KMS-11 (cell line): Measurements from ENCODE around the gene FBXO11.

Source experiments
- H2AFZ ChIP-seq: fragments of 200-600 bp; sonication (generic); 2 replicates; pipeline ENCODE4 v1.6.1; 2016; ENCODE audit warnings: antibody characterized with exemption, mixed run types, low read depth
- H3K27ac ChIP-seq: fragments of 200-600 bp; sonication (generic); 2 replicates; pipeline ENCODE4 v1.6.1; 2016; ENCODE audit warnings: mild to moderate bottlenecking, mixed run types
- H3K27me3 ChIP-seq: fragments of 200-600 bp; sonication (generic); 2 replicates; pipeline ENCODE4 v1.6.1; 2017; ENCODE audit warnings: mild to moderate bottlenecking, low read depth, mixed run types, moderate library complexity; ENCODE audit not compliant: insufficient read depth
- H3K36me3 ChIP-seq: fragments of 200-600 bp; sonication (generic); 2 replicates; pipeline ENCODE4 v1.6.1; 2017; ENCODE audit warnings: mild to moderate bottlenecking, mixed run types; ENCODE audit not compliant: insufficient read depth
- H3K4me1 ChIP-seq: fragments of 200-600 bp; sonication (generic); 2 replicates; pipeline ENCODE4 v1.6.1; 2016; ENCODE audit warnings: mild to moderate bottlenecking, low read depth, mixed run types; ENCODE audit not compliant: poor library complexity, severe bottlenecking
- H3K4me2 ChIP-seq: fragments of 200-600 bp; sonication (generic); 2 replicates; pipeline ENCODE4 v1.7.0; 2016; ENCODE audit warnings: mild to moderate bottlenecking, mixed run types
- H3K4me3 ChIP-seq: fragments of 200-600 bp; sonication (generic); IDR thresholded peaks from 2 replicates; pipeline ENCODE4 v1.6.1; 2017; ENCODE audit warnings: low read depth, low read length, mixed read lengths; ENCODE audit not compliant: insufficient read depth
- H3K79me2 ChIP-seq: fragments of 200-600 bp; sonication (generic); 2 replicates; pipeline ENCODE4 v1.6.1; 2016; ENCODE audit warnings: low read depth, mixed run types; ENCODE audit not compliant: insufficient read depth
- H3K9ac ChIP-seq: fragments of 200-600 bp; sonication (generic); 2 replicates; pipeline ENCODE4 v1.6.1; 2016; ENCODE audit warnings: mild to moderate bottlenecking, mixed run types
- H4K20me1 ChIP-seq: fragments of 200-600 bp; sonication (generic); 2 replicates; pipeline ENCODE4 v1.6.1; 2016; ENCODE audit warnings: mild to moderate bottlenecking, mixed run types; ENCODE audit not compliant: insufficient read depth
- TF ChIP-seq, protein P1 (sequence below): fragments of 200-600 bp; sonication (generic); conservative IDR thresholded peaks from 2 replicates; pipeline ENCODE4 v1.6.1; 2017; ENCODE audit warnings: low read depth, mild to moderate bottlenecking, antibody characterized with exemption, low read length, moderate library complexity, mixed read lengths

FBXO11 gene

DNA sequence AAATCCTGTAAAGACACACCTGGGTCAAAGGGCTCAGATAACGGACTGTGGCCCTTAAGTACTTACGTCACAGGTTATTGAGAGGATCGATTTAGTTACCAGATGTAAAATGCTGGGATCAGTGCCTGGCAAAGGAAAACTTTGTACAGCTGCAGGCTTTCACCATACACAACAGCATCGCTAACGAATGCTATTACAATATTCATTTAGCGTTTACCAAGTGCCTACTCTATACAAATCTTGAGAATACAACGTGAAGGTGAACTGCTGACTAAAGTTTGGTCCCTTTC, 124.0 kb downstream of the FBXO11 start:
- Histone ChIP-seq H3K27me3 (no peaks in the 10 kb centered on the region), H2AFZ (peak overlapping the region; percentile 99), H3K79me2 (peaks cover 34% of the 10 kb centered on the region), H3K9ac (peak overlapping the region; percentile 91; the same call in 1 of the 2 replicates), H3K36me3 (no peaks in the 10 kb centered on the region), H3K4me1 (peaks cover 22% of the 10 kb centered on the region), H3K4me2 (peak overlapping the region; percentile 98), H3K4me3 (peak overlapping the region; percentile 90), H4K20me1 (peaks cover 31% of the 10 kb centered on the region), H3K27ac (peak overlapping the region; percentile 96)
- TF ChIP-seq, protein P1, sequence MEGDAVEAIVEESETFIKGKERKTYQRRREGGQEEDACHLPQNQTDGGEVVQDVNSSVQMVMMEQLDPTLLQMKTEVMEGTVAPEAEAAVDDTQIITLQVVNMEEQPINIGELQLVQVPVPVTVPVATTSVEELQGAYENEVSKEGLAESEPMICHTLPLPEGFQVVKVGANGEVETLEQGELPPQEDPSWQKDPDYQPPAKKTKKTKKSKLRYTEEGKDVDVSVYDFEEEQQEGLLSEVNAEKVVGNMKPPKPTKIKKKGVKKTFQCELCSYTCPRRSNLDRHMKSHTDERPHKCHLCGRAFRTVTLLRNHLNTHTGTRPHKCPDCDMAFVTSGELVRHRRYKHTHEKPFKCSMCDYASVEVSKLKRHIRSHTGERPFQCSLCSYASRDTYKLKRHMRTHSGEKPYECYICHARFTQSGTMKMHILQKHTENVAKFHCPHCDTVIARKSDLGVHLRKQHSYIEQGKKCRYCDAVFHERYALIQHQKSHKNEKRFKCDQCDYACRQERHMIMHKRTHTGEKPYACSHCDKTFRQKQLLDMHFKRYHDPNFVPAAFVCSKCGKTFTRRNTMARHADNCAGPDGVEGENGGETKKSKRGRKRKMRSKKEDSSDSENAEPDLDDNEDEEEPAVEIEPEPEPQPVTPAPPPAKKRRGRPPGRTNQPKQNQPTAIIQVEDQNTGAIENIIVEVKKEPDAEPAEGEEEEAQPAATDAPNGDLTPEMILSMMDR: no peak

DNA sequence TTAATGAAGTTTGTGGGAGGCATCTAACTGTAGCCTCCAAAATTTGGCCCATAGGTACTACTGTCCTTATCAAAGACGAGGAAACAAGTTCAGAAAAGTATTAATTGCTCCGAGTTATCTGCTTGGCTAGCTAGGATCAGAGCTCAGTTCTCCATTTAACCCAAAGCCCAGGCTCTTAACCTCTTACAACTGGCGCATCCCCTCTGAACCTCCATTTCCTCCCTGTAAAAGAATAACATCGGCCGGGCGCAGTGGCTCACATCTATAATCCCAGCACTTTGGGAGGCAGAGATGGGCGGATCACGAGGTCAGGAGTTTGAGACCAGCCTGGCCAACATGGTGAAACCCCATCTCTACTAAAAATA, 126.9 kb downstream of the FBXO11 start:
- H3K27me3 ChIP-seq: no peaks in the 10 kb centered on the region
- peaks cover 6% of the 10 kb centered on the region for H3K4me1 ChIP-seq
- no peak overlapping the region for H3K9ac ChIP-seq
- no peak overlapping the region for H3K27ac ChIP-seq
- TF ChIP-seq, protein P1: no peak
- H3K79me2 ChIP-seq: peaks cover 5% of the 10 kb centered on the region
- H3K36me3 ChIP-seq: no peaks in the 10 kb centered on the region
- H2AFZ ChIP-seq: no peak overlapping the region
- peaks cover 4% of the 10 kb centered on the region; the same call in 1 of the 2 replicates for H4K20me1 ChIP-seq
- no peak overlapping the region for H3K4me2 ChIP-seq
- H3K4me3 ChIP-seq: no peak overlapping the region

GRCh38 chr2:47778698-47779425, 127.4 kb downstream of the FBXO11 start:
- Histone ChIP-seq H3K4me2 (no peak overlapping the region), H2AFZ (no peak overlapping the region), H3K79me2 (no peaks in the 10 kb centered on the region; the same call in 1 of the 2 replicates), H3K4me3 (no peak overlapping the region), H3K4me1 (peaks cover 4% of the 10 kb centered on the region), H3K27ac (no peak overlapping the region), H4K20me1 (no peaks in the 10 kb centered on the region), H3K27me3 (no peaks in the 10 kb centered on the region), H3K36me3 (no peaks in the 10 kb centered on the region), H3K9ac (no peak overlapping the region)
- TF ChIP-seq, protein P1: no peak

- H2AFZ ChIP-seq: no peak overlapping the region
Observed at GRCh38 chr2:47777277-47777937, 128.9 kb downstream of the FBXO11 start.

More at GRCh38 chr2:47777277-47777937, 128.9 kb downstream of the FBXO11 start:
- no peak overlapping the region for H3K27ac ChIP-seq
- no peaks in the 10 kb centered on the region for H3K27me3 ChIP-seq
- no peaks in the 10 kb centered on the region for H4K20me1 ChIP-seq
- TF ChIP-seq, protein P1: no peak
- H3K36me3 ChIP-seq: no peaks in the 10 kb centered on the region
- H3K9ac ChIP-seq: no peak overlapping the region
- H3K4me2 ChIP-seq: no peak overlapping the region
- H3K79me2 ChIP-seq: no peaks in the 10 kb centered on the region
- no peak overlapping the region for H3K4me3 ChIP-seq
- peaks cover 4% of the 10 kb centered on the region for H3K4me1 ChIP-seq
